Smooth muscle cell (in vitro differentiated cells): Measurements from ENCODE around the gene MSL2. TPM values are rescaled to one million over a fixed set of nuclear protein-coding genes. Genes with fewer than 3 reads are reported as not detected.

Experiments used
- DNase-seq: peaks from one replicate; lab custom pipeline; 2025; ENCODE audit not compliant: unreplicated experiment; lab: John Stamatoyannopoulos, UW
- H2AFZ ChIP-seq: fragments of 200-600 bp; sonication (generic); 2 replicates; pipeline ENCODE4 v1.6.0; 2016; ENCODE audit warnings: antibody characterized with exemption, low read depth, mild to moderate bottlenecking
- H3F3A ChIP-seq: fragments of 200-600 bp; sonication (generic); 2 replicates; pipeline ENCODE4 v1.6.0; 2017; ENCODE audit warnings: antibody characterized with exemption, low read depth
- H3K27ac ChIP-seq: fragments of 200-600 bp; sonication (generic); 2 replicates; pipeline ENCODE4 v1.5.1; 2016; ENCODE audit warnings: low read depth, mild to moderate bottlenecking
- H3K27me3 ChIP-seq: fragments of 200-600 bp; sonication (generic); 2 replicates; pipeline ENCODE4 v1.6.1; 2016; ENCODE audit warnings: low read depth, mild to moderate bottlenecking
- H3K36me3 ChIP-seq: fragments of 200-600 bp; sonication (generic); 2 replicates; pipeline ENCODE4 v1.5.1; 2016; ENCODE audit warnings: low read depth
- H3K4me1 ChIP-seq: fragments of 200-600 bp; sonication (generic); 2 replicates; pipeline ENCODE4 v1.5.1; 2016; ENCODE audit warnings: low read depth
- H3K4me2 ChIP-seq: fragments of 200-600 bp; sonication (generic); 2 replicates; pipeline ENCODE4 v1.6.0; 2016; ENCODE audit warnings: mild to moderate bottlenecking
- H3K4me3 ChIP-seq: fragments of 200-600 bp; sonication (generic); 2 replicates; pipeline ENCODE4 v1.5.1; 2016; ENCODE audit warnings: mild to moderate bottlenecking
- H3K79me2 ChIP-seq: fragments of 200-600 bp; sonication (generic); 2 replicates; pipeline ENCODE4 v1.6.0; 2016; ENCODE audit warnings: low read depth, mild to moderate bottlenecking
- H3K9ac ChIP-seq: fragments of 200-600 bp; sonication (generic); 2 replicates; pipeline ENCODE4 v1.6.0; 2016; ENCODE audit warnings: low read depth
- H3K9me3 ChIP-seq: fragments of 200-600 bp; sonication (generic); replicated peaks from 2 replicates; pipeline ENCODE4 v1.5.1; 2016; ENCODE audit warnings: low read depth
- H4K20me1 ChIP-seq: fragments of 200-600 bp; sonication (generic); 2 replicates; pipeline ENCODE4 v1.6.0; 2016; ENCODE audit warnings: low read depth
- WGBS: methylation state at CpG from one replicate; pipeline ENCODE4 v1.1.7; 2016; ENCODE audit warnings: low lambda C conversion rate; 5-methylcytosine and 5-hydroxymethylcytosine counted together
- polyA plus RNA-seq: library from polyadenylated mRNA; unstranded; fragments of >200 nt; fragmentation: Nextera tagmentation; extraction: Ambion mirVana; gene quantifications from 2 replicates; pipeline ENCODE4 v1.2.1, GENCODE V29; 2016
- total RNA-seq: library from RNA; depleted of rRNA; stranded (reverse); fragments of >200 nt; gene quantifications from 2 replicates; pipeline ENCODE4 v1.2.3, GENCODE V29; 2014
- TF ChIP-seq, protein P1 (sequence below): fragments of 200-600 bp; sonication (generic); IDR thresholded peaks from 2 replicates; pipeline ENCODE4 v1.5.1; 2017; ENCODE audit warnings: borderline replicate concordance, mild to moderate bottlenecking, antibody characterized with exemption; ENCODE audit not compliant: insufficient read depth, poor library complexity, severe bottlenecking

The MSL2 gene
- total and polyA plus RNA-seq, 2 experiments from 2014 or later = 5.7 to 39.9 TPM

DNA sequence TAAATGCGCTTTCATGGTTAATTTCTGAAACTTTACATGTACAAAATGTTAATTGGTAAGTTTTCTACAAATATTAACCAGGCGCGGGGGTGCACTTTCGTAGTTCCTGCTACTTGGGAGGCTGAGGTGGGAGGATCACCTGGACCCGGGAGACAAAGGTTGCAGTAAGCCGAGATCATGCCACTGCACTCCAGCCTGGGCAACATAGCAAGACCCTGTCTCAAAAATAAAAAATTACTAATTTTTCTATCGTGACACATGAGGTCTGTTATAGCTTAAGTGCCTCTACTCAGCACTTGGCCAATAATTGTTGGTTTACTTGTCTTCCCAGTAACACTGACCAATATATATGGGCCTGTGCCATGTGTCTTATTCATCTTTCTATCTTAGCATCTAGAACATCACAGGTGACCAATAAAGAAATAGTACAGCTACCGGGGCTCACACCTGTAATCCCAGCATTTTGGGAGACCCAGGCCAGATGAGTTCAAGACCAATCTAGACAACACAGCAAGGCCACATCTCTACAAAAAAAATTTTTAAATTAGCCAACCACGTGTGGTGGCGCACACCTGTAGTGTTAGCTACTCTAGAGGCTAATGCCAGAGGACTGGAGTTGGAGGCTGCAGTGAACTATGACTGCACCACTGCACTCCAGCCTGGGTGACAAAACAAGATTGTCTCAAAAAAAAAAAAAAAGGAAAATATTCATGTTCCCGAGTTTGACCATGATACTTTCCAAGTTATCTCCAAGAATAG lies 6.1 kb downstream of the MSL2 start:
- Histone ChIP-seq H3K36me3 (no peaks in the 10 kb centered on the region), H3K9ac (no peak overlapping the region), H4K20me1 (peaks cover 100% of the 10 kb centered on the region), H3K79me2 (peaks cover 100% of the 10 kb centered on the region), H2AFZ (no peak overlapping the region), H3K4me2 (no peak overlapping the region), H3K4me3 (no peak overlapping the region), H3F3A (peaks cover 2% of the 10 kb centered on the region), H3K27me3 (no peaks in the 10 kb centered on the region), H3K9me3 (no peaks in the 10 kb centered on the region), H3K27ac (no peak overlapping the region), H3K4me1 (peaks cover 30% of the 10 kb centered on the region)
- TF ChIP-seq, protein P1, sequence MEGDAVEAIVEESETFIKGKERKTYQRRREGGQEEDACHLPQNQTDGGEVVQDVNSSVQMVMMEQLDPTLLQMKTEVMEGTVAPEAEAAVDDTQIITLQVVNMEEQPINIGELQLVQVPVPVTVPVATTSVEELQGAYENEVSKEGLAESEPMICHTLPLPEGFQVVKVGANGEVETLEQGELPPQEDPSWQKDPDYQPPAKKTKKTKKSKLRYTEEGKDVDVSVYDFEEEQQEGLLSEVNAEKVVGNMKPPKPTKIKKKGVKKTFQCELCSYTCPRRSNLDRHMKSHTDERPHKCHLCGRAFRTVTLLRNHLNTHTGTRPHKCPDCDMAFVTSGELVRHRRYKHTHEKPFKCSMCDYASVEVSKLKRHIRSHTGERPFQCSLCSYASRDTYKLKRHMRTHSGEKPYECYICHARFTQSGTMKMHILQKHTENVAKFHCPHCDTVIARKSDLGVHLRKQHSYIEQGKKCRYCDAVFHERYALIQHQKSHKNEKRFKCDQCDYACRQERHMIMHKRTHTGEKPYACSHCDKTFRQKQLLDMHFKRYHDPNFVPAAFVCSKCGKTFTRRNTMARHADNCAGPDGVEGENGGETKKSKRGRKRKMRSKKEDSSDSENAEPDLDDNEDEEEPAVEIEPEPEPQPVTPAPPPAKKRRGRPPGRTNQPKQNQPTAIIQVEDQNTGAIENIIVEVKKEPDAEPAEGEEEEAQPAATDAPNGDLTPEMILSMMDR = no peak
- 99% methylated on average over 11 of the region's 11 CpGs for WGBS
- DNase-seq = no peak

DNA sequence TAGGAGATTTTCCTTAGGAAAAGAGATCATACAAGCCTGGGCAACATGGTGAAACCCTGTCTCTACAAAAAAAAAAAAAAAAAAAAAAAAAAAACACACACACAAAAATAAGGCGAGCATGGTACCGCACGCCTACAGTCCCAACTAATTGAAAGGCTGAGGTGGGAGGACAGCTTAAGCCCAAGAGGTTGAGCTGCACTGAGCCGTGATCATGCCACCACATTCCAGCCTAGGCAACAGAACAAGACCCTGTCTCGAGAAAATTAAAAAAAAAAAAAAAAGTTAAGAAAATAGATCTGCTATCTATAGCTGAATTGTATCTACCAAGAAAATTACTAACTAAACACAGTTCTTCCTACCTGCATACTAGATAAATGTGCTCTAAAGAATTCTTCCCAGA lies 7.1 kb downstream of the MSL2 start:
- H3K4me1 ChIP-seq = peaks cover 30% of the 10 kb centered on the region
- no peak overlapping the region for H2AFZ ChIP-seq
- H3K4me2 ChIP-seq = no peak overlapping the region
- no peaks in the 10 kb centered on the region for H3K27me3 ChIP-seq
- no peak overlapping the region for H3K4me3 ChIP-seq
- H3K79me2 ChIP-seq = peaks cover 100% of the 10 kb centered on the region
- TF ChIP-seq, protein P1 = no peak
- H3F3A ChIP-seq = peaks cover under 1% of the 10 kb centered on the region
- H3K36me3 ChIP-seq = no peaks in the 10 kb centered on the region
- DNase-seq = no peak
- H3K27ac ChIP-seq = no peak overlapping the region
- WGBS = 85% methylated on average over 5 of the region's 5 CpGs
- peaks cover 100% of the 10 kb centered on the region for H4K20me1 ChIP-seq
- H3K9ac ChIP-seq = no peak overlapping the region
- H3K9me3 ChIP-seq = no peaks in the 10 kb centered on the region

DNA sequence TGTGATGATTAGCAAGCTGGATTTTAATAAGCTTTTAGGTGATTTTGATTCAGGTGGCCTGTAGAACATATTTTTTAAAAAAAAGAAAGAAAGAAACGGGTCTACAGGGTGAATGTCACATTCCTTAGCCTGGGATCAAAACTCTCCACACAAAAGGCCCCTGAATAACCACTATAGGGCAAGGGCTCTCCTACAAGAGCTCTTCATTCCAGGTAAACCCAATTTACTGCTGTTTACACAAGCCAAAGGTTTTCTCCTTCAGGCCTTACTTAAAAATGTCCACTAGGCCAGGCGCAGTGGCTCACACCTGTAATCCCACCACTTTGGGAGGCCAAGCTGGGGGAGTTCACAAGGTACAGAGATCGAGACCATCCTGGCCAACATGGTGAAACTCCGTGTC lies 8.3 kb downstream of the MSL2 start:
- no peak overlapping the region for H3K9ac ChIP-seq
- H3K4me2 ChIP-seq = no peak overlapping the region
- 86% methylated on average over 4 of the region's 4 CpGs for WGBS
- no peak for DNase-seq
- peak overlapping the region; percentile 23 for H3K27ac ChIP-seq
- H2AFZ ChIP-seq = no peak overlapping the region
- peaks cover 100% of the 10 kb centered on the region for H3K79me2 ChIP-seq
- H3F3A ChIP-seq = peaks cover 6% of the 10 kb centered on the region
- H3K4me3 ChIP-seq = no peak overlapping the region
- H3K9me3 ChIP-seq = no peaks in the 10 kb centered on the region
- H3K27me3 ChIP-seq = no peaks in the 10 kb centered on the region
- no peaks in the 10 kb centered on the region for H3K36me3 ChIP-seq
- peaks cover 22% of the 10 kb centered on the region for H3K4me1 ChIP-seq
- TF ChIP-seq, protein P1 = no peak
- peaks cover 100% of the 10 kb centered on the region for H4K20me1 ChIP-seq

DNA sequence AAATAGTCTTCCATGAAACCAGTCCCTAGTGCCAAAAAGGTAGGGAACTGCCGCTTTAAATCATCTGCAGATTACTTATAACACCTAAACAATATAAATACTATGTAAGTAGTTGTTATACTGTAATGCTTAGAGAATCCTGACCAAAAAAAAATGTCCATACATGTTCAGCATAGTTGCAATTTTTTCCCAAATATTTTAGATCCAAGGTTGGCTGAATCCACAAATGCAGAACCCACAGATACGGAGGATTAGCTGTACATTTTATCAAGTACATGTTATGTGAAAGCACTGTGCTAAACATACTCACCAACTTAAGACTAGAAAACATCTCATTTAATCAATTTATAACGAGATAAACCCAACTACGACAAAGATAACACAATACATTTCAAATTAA lies 9.3 kb downstream of the MSL2 start:
- peaks cover 100% of the 10 kb centered on the region for H4K20me1 ChIP-seq
- no peaks in the 10 kb centered on the region for H3K27me3 ChIP-seq
- H3K79me2 ChIP-seq = peaks cover 100% of the 10 kb centered on the region
- peak overlapping the region; percentile 16 for H3K27ac ChIP-seq
- H3K9me3 ChIP-seq = no peaks in the 10 kb centered on the region
- H3K4me2 ChIP-seq = no peak overlapping the region
- H2AFZ ChIP-seq = no peak overlapping the region
- TF ChIP-seq, protein P1 = no peak
- no peak for DNase-seq
- H3K36me3 ChIP-seq = no peaks in the 10 kb centered on the region
- H3F3A ChIP-seq = peaks cover 6% of the 10 kb centered on the region
- H3K9ac ChIP-seq = no peak overlapping the region
- peaks cover 15% of the 10 kb centered on the region for H3K4me1 ChIP-seq
- WGBS = 84% methylated on average over 4 of the region's 4 CpGs
- no peak overlapping the region for H3K4me3 ChIP-seq
